HG03196 (cell line): ENCODE results near the gene SGK1.
"Not testable (repeated sequence)": the region's sequence is repeated elsewhere in the genome, so short reads cannot be mapped to it uniquely, and the experiment has no call there.

Experiments
- ATAC-seq: cut with Tn5 transposase; IDR thresholded peaks from one replicate; pipeline ENCODE4 v1.9.1; 2021; ENCODE audit not compliant: unreplicated experiment

Gene SGK1

GRCh38 chr6:134230940-134231339 is 87.0 kb downstream of the SGK1 start:
- no peak for ATAC-seq

DNA sequence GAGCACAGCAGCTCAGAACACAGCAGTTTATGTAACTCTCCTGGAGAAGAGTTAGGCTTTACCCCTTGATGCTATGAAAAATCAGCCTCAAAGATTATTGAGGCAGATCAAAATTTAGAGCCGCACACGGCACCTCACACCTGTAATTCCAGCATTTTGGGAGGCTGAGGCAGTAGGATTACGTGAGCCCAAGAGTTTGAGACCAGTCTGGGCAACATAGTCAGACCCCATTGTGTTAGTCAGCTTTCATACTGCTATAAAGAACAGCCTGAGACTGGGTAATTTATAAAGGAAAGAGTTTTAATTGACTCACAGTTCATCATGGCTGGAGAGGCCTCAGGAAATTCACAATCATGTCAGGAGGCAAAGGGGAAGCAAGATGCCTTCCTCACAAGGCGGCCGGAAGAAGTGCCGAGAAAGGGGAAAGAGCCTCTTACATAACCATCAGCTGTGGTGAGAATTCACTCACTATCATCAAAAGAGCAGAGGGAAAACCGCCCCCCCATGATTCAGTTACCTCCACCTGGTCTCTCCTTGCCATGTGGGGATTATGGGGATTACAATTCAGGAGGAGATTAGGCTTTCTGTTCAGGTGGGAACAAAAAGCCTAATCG is 87.7 kb downstream of the SGK1 start:
- ATAC-seq: no peak

- ATAC-seq: no peak
These were observed 88.4 kb downstream of the SGK1 start for GRCh38 chr6:134229520-134229919.

- no peak for ATAC-seq
These were observed 94.0 kb downstream of the SGK1 start for GRCh38 chr6:134223796-134224420.

DNA sequence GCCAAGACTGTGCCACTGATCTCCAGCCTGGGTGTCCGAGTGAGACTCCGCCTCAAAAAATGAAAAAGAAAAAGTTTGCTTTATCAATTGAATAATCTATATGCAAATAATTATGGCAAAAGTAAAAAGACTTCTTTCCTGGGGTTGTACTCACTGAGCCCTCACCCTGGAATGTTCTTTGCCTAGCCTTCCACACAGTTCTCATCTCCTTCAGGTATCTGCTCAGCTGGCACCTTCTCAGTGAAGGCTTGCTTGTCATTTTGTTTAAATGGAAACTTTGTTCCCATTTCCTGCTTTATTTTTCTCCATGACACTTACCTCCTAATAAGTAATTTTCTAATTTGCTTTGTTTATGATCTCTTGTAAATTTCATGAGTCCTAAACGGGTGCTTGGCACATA is 96.7 kb downstream of the SGK1 start:
- no peak for ATAC-seq

GRCh38 chr6:134217798-134218140 is 100.1 kb downstream of the SGK1 start:
- no peak for ATAC-seq

DNA sequence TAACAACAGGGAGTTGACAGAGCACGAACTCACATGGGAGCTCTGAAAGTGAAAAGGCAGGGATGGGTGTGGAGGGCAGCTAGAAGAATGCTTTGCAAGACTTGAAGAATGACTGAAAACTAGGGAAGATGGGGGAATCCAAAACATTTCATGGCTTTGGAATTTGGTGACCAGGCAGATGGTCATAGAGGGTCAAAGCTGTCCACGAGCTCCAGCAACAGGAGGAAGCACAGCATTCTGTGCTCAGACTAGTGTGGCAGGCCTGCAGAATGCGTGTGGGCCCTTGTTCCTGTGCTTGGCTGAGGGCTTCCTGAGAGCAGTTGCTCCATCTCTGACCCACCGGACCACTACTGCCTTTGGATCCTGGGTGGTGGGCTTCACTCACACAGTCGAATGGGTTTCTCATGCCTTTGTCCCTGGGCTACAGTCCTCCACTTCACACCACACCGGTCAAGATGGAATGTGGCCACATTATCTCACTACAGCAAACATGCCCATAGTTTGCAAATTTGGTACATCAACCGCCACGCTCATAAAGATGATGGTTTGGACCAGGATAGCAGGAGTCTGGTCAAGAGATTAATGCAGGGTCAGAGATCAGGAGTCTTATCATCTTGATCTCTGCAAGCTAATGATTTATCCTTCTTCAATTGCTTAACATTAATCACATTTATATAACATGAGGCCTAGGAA is 100.7 kb downstream of the SGK1 start:
- ATAC-seq: no peak

GRCh38 chr6:134216301-134217010 is 101.5 kb downstream of the SGK1 start:
- no peak for ATAC-seq

- ATAC-seq: not testable (repeated sequence)
These were observed 104.5 kb downstream of the SGK1 start for GRCh38 chr6:134213410-134213809.

DNA sequence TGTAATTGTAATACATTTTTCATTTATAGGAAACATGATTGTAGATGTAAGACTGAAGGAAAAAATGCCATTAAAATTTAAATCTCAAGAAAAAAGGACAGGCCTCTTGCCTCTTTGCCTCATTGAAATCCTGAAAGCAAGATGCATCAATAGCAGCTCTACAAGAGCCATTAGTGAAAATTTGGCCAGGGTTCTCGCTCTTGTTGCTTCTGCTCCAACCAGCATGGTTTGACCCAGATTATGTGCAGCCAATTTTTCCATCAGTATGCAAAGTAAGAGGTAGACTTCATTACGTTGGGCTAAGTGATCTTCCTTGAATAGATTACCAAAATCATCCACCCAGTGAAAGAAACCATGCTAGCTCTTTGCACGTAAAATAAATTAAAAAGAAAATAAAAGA is 106.6 kb downstream of the SGK1 start:
- ATAC-seq: no peak

DNA sequence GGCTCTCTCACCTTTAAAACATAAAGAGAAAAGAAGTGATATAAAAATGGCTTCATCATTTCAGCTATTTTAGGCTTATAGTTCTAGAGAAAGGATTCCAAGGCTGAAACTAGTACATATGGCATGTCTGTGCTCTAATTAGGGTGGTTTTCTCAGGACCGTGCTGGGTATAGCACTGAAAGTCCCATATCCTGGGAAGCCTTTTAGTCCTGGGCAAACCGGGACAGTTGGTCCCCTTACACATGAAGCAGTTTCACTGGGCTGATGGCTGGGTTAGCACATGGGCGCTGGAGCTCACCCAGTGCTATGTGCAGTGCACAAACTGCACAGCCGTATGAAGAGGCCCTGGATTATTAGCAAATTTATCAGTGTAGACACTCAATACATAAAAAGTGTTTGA is 110.5 kb downstream of the SGK1 start:
- no peak for ATAC-seq

- no peak for ATAC-seq
These were observed 112.5 kb downstream of the SGK1 start for GRCh38 chr6:134205366-134205765.

GRCh38 chr6:134204759-134205158 is 113.2 kb downstream of the SGK1 start:
- not testable (repeated sequence) for ATAC-seq

DNA sequence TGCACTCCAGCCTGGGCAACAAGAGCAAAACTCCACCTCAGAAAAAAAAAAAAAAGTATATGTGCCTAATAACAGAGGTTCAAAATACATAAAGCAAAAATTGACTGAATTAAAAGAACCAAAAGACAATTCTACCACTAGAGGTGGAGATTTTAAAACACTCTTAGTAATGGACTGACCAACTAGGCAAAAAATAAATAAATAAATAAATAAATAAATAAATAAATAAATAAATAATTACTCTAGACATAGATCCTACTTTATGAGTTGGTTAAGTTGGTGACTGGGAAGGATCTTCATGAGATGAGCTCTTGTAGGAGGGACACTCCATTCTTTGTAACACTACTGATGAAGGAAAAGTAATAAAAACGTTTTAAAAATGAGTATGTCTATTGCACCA is 113.9 kb downstream of the SGK1 start:
- ATAC-seq: no peak

DNA sequence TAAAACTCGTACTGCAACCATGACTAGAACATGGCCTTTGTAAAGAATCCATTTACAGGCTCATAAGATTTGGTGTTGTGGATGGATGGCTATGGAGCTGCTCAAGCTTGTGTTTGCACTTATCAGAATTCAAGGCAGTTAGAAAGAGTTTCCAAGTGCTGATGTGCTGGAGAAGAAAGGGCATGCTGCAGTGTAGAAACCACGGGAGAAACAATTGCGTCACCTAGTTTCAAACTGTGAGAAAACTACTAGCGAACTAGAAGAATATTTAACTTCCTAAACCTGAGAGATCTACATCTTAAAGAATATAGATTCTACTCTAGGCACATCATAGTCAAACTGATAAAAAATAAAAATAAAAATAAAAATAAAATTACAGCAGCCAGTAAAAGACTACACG is 116.2 kb downstream of the SGK1 start:
- ATAC-seq: no peak

- ATAC-seq: peak; percentile 58
These were observed 117.9 kb downstream of the SGK1 start for GRCh38 chr6:134199848-134200606.

DNA sequence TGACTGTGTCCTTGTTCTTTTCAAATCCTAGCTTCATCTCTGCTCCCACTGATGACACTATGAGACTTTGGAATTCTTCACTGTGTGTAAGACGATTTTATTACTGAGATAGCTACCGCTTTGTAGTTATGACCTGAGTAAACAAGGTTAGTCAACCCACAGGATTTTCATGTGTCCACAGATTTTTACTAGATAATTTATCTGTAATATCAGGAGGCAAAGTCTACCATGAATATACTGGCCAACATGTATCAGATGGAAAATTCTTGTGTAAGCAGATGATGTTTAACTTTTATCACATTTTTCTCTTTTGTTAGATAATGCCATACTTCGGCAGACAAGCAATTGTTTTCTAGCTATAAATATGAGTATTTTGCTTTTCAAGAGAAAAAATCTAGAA is 119.8 kb downstream of the SGK1 start:
- no peak for ATAC-seq

GRCh38 chr6:134197685-134198084 is 120.2 kb downstream of the SGK1 start:
- not testable (repeated sequence) for ATAC-seq

- ATAC-seq: no peak
These were observed 121.2 kb downstream of the SGK1 start for GRCh38 chr6:134196568-134197193.

DNA sequence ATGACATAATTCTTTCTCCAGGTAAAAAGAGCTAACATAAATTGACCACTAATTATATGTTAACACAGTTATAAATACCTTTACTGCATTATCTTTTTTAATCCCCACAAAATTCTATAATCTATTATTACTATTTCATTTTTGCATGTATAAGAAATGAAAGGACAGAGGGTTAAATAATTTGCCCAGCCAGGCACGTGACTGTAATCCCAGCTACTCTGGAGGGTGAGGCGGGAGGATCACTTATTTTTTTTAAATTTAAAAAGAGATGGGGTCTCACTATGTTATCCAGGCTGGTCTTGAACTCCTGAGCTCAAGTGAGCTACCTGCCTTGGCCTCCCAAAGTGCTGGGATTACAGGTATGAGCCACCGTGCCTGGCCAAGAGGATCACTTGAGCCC is 121.9 kb downstream of the SGK1 start:
- ATAC-seq: no peak
